HTERT RPE-1 (cell line): ENCODE data around the gene CFAP99.
"Not testable (repeated sequence)": the region's sequence is repeated elsewhere in the genome, so short reads cannot be mapped to it uniquely, and the experiment has no call there.

ENCODE experiments used
- in situ Hi-C: fragments of 300-500 bp; cut with MboI; formaldehyde crosslinking; loops from 4 replicates; pipeline ENCODE4 v1.14.3; 2020; ENCODE audit warnings: low sequenced_read_pairs

The CFAP99 gene

DNA sequence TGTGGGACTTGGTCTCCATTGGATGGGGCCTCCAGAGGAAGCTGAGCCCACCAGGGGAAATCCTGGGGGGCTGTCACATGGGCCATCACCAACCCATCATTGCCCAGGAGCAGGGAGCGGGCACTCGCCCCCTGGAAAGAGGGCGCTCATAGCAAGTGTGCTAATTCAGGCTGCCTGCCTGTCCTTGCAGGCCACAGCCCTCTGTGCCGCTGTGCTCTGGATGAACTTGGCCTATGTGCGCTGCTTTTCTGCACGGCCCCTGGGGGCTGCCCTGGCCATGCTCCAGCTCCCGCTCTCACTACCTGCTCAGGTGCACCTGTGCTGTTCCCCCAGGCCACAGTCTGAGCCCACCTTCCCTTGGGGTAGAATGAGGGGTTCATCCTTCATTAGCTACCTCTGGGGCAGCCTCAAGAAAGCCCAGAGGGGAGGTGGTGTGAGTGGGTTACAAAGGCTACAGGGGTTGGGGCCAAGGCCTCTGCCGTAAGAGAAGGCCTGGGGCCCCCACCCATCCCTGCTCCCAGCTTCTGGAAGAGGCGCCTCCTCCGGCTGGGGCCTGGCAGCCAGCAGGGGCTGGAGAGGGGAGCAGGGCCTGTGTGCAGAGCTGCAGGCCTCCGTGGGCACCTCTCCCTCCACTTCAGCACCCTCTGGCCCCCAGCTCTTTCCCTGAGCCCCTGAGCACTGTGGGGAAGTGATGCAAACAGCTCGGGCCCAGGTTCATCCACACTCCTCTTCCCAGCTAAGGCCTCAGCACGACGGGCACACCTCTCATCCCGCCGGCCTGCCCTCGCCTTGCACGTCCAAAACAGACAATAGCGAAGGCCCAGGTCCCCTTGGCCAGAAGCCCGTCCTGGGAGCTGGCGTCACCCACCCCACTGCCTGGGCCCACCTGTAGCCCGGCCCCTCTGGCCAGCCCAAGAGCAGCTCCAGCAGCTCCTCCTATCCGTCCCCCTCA lies 8.9 kb downstream of the CFAP99 start:
- in situ Hi-C loops, result no loop called here

DNA sequence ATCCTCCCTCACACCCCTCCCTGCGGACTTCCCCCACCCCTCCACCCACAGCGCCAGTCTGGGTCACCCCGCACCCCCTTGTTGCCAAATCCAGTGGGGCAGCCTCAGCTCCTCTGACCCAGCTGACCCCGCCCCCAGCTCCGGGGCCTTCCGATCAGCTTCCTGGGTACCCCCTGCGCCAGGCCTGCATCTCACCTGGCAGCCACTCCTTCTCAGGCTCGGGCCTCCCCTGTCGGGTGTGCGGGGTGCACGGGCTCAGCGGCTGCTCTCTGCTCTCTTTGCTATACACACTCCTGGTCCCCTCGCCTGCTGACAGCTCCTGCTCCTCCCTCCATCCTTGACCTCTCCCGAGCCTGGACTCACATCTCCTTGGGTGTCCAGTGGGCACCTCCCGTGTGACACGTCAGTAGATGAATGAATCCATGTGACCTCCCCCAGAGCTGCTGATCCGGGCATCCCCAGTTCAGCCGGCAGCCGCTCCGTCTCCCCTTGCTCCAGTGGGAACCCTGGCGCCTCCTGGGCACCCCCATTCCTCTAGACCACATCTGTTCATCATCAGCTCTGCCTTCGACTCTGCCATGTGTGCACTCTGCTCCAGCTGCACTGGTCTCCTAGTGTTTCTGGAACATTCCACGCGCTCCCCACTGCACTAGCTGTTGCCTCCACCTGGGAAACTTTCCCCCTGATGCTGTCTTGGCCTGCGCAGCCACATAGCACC lies 9.9 kb downstream of the CFAP99 start:
- in situ Hi-C loops, result no loop called here

DNA sequence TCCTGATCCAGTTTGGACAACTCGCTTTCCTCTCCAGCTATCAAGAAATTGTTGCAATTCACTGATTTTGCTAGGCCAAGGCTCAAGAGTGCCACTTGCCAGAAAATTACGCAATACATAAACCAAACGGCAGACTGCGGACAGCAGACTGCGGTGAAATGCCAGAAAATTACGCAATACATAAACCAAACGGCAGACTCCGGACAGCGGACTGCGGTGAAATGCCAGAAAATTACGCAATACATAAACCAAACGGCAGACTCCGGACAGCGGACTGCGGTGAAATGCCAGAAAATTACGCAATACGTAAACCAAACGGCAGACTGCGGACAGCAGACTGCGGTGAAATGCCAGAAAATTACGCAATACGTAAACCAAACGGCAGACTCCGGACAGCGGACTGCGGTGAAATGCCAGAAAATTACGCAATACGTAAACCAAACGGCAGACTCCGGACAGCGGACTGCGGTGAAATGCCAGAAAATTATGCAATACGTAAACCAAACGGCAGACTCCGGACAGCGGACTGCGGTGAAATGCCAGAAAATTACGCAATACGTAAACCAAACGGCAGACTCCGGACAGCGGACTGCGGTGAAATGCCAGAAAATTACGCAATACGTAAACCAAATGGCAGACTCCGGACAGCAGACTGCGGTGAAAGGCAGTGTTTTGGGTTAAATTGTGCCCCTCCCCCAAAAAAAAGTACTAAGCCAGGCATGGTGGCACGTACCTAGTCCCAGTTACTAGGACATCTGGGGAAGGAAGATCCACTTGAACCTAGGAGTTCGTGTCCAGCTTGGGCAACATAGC lies 11.4 kb downstream of the CFAP99 start:
- in situ Hi-C loops, result not testable (repeated sequence)

DNA sequence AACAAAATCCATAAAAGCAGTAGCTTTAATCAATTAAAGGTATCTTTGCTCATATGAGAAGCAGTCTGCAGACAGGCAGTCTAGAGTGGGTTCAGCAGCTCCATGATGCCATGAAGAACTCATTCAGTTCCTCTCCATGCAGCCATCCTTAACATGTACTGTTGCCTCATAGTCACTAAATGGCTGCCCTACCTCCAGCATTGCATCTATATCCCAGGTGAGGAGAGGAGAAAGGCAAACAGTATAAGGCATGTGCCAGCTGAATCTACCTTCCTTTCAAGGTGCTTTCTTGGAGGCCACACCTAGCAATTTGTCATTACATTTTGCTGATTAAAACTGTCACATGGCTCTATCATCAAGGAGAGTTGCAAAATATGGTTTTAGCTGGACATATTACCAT lies 13.2 kb downstream of the CFAP99 start:
- in situ Hi-C loops, result no loop called here

DNA sequence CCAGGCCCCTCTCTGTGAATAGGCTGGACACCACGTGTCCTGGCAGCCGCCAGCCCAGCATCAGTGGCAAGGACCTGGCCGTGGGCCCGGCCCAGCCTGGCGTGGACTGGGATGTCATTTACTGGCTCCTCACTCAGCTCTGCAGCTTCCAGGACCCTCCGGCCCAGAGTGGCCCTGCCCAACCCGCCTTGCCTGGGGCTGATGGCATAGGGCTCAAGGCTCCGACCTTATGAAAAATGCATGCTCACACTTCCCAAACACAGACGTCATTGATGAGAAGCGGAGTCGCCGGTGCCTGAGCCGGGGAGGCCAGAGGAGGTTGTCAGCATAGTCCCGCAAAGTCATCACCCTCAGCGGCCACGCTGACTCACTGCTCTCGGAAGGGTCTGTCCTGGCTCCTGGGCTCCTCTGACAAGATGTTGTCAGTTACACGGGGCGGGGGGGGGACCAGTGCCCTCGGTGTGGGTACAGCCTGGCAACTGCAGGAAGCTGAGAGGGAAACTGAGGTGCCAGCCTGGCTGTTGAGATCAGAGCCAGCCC lies 14.3 kb downstream of the CFAP99 start:
- in situ Hi-C loops, result no loop called here

DNA sequence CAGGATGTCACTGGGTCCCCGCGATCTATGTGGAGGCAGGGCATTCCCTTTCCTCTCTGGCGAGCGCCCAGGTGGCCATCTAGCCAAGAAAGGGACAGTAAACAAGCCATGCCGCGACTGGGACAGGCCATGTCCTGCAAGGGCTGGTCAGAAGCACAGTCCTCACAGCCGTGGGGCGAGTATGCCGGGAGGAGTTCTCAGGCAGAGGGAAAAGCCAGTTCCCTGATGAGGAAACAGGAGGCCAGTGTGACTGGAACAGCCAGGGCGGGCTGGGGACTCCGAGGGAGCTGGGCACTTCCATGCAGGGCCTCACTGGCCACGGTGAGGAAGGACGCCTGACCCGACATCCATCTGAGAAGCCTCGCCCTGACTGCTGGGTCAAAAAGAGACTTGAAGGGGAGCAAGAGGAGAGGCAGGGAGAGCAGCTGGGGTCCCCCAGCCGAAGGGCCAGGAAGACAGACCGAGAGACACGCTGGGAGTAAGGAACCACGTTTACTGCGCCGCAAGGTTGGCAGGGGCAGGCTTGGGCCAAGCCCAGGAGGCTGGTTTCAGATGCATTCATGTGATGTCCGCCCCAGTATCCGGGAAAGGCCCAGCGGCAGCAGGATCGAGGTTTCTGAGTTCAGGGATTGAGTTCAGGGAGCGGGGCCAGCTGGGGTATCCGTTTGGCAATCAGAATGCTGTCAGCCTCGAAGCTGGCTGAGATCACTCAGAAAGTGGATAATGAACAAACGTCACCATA lies 15.0 kb downstream of the CFAP99 start:
- in situ Hi-C loops, result no loop called here

DNA sequence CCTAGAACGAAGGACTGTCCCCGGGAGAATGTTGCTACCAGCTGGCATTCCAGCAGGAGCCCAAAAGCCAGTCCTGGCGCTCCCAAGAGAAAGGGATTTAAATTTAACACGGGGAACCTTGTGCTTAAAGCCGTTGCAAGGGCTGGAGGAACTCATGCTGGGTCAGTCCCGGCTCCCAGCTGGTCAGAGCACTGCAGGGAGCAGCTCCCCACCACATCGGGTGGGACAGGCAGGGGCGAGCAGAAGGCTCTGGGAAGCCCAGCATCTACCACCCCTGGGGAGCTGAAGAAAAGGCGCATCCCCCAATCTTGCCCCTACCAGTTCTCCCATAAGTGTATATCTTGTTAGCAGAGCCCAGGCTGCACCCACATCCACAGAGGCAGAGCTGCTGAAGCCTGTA lies 15.7 kb downstream of the CFAP99 start:
- in situ Hi-C loops, result no loop called here

DNA sequence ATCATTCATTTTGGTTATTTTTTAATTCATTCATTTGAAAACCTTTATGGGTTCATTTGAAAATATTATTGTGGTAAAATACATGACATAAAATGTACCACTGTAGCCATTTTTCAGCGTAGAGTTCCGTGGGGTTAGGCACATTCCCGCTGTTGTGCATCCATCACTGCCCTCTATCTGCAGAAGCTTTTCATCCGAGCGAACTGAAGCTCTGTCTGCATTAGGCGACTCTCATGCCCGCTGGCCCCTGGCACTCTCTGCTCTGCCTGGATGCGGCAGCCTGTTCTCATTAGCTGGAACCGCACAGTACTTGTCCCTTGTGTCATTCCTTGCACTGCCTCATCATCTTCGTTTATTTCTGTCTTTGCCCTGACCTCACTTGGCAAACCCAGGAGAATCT lies 17.5 kb downstream of the CFAP99 start:
- in situ Hi-C loops, result no loop called here

DNA sequence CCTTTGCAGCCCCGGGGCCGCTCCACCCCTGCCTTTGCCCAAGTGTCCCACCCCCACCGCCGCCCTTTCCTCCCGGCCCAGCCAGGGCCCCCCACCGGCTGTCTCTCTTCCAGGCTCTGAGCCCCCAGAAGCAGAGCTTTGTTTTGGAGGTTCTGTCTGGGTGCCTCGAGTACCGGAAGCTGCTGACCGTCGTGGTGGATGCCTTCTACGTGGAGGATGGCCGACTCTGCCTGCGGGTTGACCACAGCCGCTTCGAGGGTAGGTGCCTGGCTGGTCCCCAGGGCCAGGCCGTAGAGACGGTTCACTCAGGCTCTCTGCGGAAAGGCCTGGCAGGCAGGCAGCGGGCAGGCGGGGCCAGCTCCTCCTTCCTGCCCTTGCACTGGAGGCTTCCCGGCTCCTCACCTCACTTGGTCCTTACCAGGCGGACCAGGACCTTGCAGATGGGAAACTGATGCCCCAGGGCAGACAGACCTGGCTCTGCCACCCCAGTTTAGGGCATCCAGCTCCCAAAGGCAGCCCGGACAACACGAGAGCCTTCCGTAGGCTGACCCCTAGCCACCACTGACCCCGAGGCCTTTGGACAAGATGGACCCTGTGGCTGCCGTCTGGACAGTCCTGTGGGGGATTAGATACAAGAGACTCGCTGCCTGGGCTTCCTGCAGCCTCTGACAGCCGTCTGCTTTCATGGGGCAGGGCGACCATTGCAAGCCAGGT lies 18.2 kb downstream of the CFAP99 start:
- in situ Hi-C loops, result no loop called here

DNA sequence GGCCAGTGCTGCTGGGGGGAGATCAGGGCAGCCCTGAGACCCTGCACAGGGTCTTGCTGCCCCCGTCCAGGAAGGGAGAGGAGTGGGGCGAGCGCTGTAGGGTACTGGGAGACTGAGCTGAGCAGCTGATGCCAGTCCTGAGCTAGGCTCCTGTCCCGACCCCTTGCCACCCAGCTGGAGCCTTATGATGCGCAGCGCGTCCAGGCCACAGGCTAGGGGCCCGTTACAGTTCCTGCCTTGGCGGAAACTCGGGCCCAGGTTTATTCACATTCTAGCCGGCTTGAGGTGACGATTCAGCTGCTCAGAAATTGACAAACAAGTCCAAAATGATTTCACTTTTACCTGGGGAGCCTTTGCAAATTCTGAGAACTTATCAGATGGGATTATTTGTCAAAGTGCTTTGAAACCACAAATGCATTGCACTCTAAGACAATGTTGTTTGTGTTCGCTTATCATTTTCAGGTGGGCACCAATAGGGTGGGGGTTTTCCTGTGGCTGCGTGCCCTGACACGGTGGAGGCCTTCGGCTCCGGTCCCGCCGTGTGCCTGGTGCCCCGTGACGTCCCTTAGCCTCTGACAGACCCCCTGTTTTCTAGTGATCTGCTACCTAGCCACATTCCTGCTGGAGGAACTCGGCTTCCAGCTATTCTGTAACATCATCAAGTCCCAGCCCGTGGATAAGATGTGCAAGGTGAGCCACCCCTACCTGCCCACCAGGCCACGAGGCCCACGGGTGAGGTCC lies 18.9 kb downstream of the CFAP99 start:
- in situ Hi-C loops, result no loop called here

DNA sequence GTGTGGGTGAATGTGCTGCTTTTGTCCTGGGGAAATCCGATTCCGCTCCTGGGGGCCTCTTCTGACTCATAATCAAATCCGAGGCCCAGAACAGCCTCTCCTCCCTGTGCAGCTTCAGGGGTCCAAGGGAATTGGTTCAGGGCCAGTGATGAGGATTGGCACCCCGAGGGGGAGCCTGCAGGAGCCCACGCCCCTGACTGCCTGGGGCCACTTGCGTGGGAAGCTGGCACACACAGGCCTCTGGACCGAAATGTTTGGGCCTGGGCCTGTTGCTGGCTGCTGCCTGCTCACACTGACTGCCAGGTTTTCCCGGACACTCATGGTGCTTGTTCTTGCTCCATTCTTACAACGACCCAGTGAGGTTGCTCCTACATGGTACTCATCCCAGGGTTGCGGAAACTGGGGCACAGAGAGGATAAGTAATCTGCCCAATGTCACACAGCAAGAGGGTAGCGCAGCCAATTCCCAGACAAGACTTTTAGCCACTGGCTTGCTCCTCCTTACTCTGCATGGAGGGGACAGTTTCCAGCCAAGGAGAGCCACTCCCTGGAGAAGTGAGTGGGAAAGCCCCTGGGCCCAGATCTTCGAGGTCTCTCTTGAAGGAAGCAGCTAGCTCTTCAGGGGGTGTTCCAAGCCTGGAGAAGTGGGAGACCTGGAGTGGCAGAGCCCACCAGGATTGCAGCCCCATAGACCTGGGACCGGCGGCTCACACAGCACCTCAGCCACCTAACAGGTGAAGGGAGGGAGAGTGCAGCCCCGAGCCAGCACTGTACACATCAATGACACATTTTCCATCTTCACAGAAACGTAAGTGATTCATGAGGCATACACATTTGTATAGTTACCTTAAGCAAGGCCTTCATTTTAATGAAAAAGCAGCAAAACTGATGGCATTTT lies 20.3 kb downstream of the CFAP99 start:
- in situ Hi-C loops, result no loop called here

DNA sequence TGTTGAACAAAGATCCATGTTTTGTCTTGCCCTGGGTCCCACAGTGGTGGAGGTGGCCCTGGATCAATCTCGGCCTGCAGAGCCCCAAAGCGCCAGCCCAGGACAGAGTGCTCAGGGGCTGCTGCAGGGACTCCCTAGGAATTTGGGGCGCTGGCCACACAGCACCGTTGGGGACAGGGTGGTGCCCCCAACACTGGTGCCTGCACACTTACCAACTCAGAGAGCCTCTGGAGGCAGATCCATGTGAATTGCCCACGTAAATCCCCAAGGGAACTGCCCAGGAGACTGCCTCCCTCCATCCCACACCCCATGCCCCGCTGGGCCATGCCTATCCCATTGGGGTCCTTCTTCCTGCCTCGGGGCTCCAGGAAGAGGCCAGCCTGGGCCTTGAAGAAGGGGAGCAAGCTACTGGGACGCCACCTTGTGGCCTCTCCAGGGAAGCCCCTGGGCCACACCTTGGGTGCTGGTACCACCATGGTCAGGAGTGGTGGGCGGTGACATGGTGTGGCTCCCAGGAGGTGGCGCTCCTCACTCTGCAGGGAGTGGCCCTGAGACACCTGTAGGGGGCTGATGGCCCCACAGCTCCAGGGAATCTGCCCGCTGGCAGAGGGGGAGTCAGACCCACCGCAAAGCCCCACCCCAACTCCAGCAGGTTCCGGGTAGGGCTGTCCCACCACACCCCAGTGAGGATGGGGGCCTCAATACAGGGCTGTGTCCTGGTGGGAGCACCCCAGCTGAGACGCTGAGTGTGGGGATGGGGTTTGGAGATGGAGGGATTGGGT lies 22.8 kb downstream of the CFAP99 start:
- in situ Hi-C loops, result no loop called here

DNA sequence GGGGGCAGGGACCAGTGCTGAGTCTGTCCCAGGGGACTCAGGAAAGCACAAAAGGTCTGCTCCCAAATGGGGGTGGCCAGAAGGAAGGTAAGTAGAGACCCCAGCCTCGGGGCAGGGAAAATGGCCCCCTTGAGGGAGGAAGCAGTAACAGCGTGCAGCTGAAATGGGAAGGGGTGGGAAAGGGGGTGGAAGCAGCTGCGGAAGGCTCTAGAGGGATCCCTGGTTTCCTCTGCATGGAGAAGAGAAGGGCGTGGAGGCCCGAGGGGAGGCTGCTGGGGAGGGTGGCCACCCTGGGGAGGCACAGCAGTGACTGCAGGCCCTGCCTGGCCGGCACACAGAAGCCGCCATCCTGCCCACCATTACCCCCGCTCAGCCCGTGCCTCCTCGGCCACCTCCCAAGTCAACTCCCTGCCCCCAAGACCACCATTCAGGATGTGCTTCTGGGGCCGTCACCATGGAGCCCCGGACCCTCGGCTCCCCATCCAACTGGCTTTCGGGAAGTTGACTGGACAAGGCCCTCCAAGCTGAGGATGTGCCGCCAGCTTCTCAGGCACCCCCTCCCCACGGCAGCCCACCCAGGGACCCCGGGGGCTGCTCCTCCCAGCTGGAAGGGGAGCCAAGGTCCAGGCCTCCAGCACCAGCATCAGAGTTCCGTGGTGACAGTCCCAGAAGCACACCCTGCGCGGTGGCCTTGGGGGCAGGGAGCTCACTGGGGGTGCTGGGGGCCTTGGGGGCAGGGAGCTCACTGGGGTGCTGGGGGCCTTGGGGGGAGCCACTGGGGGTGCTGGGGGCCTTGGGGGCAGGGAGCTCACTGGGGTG lies 23.6 kb downstream of the CFAP99 start:
- in situ Hi-C loops, result no loop called here

DNA sequence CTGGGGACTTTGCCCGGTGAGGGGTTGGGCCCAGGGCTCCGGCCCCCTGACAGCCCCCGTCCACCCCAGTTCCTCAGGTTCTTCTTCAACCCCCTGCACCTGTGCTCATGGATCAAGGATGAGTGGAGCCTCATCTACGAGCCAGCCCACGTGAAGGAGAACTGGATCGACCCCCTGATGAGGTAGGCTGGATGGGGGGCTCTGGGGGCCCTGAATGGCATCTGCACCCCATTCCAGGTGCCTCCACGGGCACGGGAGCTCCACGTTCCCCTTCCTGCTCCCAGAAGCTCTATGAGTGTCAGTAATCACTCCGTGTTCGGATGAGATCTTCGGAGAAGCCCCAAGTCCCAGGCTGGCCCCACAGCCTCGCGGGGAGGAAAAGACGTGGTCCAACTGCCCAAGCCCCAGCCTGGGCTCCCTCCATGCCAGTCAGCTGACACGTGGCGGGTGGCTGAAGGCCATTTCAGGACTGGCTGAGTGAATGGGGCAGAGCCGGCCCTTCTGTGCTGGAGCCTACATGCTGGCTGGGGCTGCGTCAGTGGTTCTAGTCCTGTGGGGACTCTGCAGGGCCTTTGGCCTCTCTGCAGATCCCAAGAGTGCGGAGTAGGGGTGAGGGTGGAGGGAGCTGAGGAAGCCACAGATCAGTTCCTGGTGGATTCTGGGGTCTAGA lies 24.4 kb downstream of the CFAP99 start:
- in situ Hi-C loops, result no loop called here

DNA sequence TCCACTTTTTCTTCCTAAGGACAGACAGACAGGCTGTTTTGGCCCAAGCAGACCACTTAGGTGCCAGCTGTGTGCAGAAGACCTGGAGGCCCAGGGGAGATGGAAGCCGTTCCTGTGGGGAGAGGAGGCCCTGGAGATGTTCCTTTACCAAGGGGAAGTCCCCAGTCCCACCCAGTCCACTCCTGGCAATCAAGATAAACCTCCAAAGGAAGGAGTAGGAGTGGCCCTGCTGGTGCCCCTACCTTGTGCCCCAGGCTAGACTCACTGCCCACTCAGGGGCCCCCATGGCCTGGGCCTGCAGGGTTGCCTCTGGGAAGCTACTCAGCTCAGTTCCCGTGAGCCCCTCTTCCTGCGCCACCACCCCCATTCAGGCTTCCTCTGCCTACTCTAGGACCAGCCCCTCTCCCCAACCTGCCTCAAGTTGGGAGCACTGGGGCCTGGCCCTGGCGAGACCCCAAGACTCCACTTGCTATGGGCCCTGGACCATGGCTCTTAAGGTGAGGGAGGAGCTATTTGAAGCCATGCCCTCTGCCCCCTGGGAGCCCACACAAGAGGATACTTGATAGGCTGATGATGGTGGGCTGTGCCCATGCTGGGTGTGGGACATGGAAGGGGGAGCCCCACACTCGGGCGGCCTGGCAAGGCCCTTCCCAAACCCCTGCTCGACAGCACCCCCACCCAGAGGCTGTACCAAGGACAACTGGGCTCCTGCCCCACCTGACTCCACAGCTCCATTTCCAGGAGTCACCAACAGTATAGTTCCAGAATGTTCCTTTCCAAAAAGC lies 25.4 kb downstream of the CFAP99 start:
- in situ Hi-C loops, result no loop called here
